Naive thymus-derived CD4-positive, alpha-beta T cell (primary cell): ENCODE data around the gene SCGB1C2. TPM values are rescaled to one million over a fixed set of nuclear protein-coding genes. Genes with fewer than 3 reads are reported as not detected.

Source experiments
- ATAC-seq: fragments of 150-1000 bp; cut with Tn5 transposase; 2 replicates; pipeline ENCODE4 v1.10.0; 2021; ENCODE audit warnings: mild to moderate bottlenecking, moderate library complexity
- CTCF ChIA-PET: fragments of 350-600 bp; sonication (Branson Sonifier 250); formaldehyde crosslinking; loops from one replicate; lab custom pipeline; 2021; ENCODE audit warnings: antibody characterized with exemption; lab: Charles Lee
- POLR2A ChIA-PET: fragments of 350-600 bp; sonication (Branson Sonifier 250); formaldehyde crosslinking; loops from one replicate; lab custom pipeline; 2021; ENCODE audit warnings: antibody characterized with exemption, inconsistent platforms; lab: Charles Lee
- DNase-seq, 9 donors: peaks; one replicate each; pipeline versions ENCODE4 v3.0.0 to v3.0.0-alpha.2; 2020 to 2022; ENCODE audit warnings: mixed read lengths in 1 of 9
- H3K27ac ChIP-seq: one replicate; pipeline ENCODE4 v1.7.0; 2013; ENCODE audit warnings: mild to moderate bottlenecking, low read depth, low read length, moderate library complexity
- H3K27me3 ChIP-seq, 2 donors: one replicate each; pipeline ENCODE4 v1.7.0; 2013; ENCODE audit warnings: low read length in 2 of 2, mild to moderate bottlenecking in 2 of 2, moderate library complexity in 2 of 2; ENCODE audit not compliant: control insufficient read depth in 2 of 2, insufficient read depth in 2 of 2
- H3K36me3 ChIP-seq, 3 experiments: 1 replicate in 2 of 3; 2 replicates in 1 of 3; pipeline ENCODE4 v1.7.0; 2013; ENCODE audit warnings: low read length in 3 of 3, mild to moderate bottlenecking in 3 of 3, moderate library complexity in 1 of 3; ENCODE audit not compliant: insufficient read depth in 3 of 3, control insufficient read depth in 2 of 3
- H3K4me1 ChIP-seq, 2 donors: one replicate each; pipeline ENCODE4 v1.7.0; 2013; ENCODE audit warnings: low read length in 2 of 2, mild to moderate bottlenecking in 2 of 2, moderate library complexity in 1 of 2; ENCODE audit not compliant: control insufficient read depth in 2 of 2, insufficient read depth in 2 of 2
- H3K4me3 ChIP-seq: 2 replicates; pipeline ENCODE4 v1.7.0; 2013; ENCODE audit warnings: mild to moderate bottlenecking, low read length
- H3K9me3 ChIP-seq, 3 experiments: 1 replicate in 2 of 3; 2 replicates in 1 of 3; pipeline ENCODE4 v1.7.0; 2013; ENCODE audit warnings: low read length in 3 of 3; ENCODE audit not compliant: control insufficient read depth in 2 of 3
- H3K27ac Mint-ChIP-seq, 9 donors: one replicate each; pipeline ENCODE4 v1.8.0; 2020 to 2022; ENCODE audit warnings: mixed read lengths in 9 of 9, mild to moderate bottlenecking in 8 of 9, moderate library complexity in 5 of 9, inconsistent platforms in 2 of 9
- H3K27me3 Mint-ChIP-seq, 5 donors: one replicate each; pipeline ENCODE4 v1.8.0; 2021 to 2022; ENCODE audit warnings: mixed read lengths in 5 of 5, mild to moderate bottlenecking in 1 of 5
- H3K36me3 Mint-ChIP-seq, 5 donors: one replicate each; pipeline ENCODE4 v1.8.0; 2020 to 2022; ENCODE audit warnings: mixed read lengths in 5 of 5, mild to moderate bottlenecking in 3 of 5, inconsistent platforms in 1 of 5
- H3K4me1 Mint-ChIP-seq, 7 donors: one replicate each; pipeline ENCODE4 v1.8.0; 2020 to 2022; ENCODE audit warnings: mixed read lengths in 7 of 7, mild to moderate bottlenecking in 3 of 7, inconsistent platforms in 1 of 7
- H3K4me3 Mint-ChIP-seq, 10 donors: one replicate each; pipeline ENCODE4 v1.8.0; 2020 to 2022; ENCODE audit warnings: mild to moderate bottlenecking in 10 of 10, mixed read lengths in 10 of 10, moderate library complexity in 6 of 10, inconsistent platforms in 2 of 10
- H3K9me3 Mint-ChIP-seq, 11 donors: one replicate each; pipeline ENCODE4 v1.8.0; 2020 to 2022; ENCODE audit warnings: mixed read lengths in 11 of 11, mild to moderate bottlenecking in 4 of 11, inconsistent platforms in 1 of 11, moderate library complexity in 1 of 11
- intact Hi-C, 2 donors: fragments of 100-400 bp; cut with micrococcal nuclease; formaldehyde crosslinking; loops; one replicate each; pipeline ENCODE4 v1.15.1; 2023
- polyA plus RNA-seq, 2 donors: library from polyadenylated mRNA; unstranded; fragments of 300-500 nt; fragmentation: Illumina TruSeq; gene quantifications; one replicate each; pipeline ENCODE4 v1.2.3, GENCODE V29; 2021
- total RNA-seq, 6 experiments: library from RNA in 5 of 6; stranded (reverse) in 5 of 6; gene quantifications; 1 replicate in 5 of 6; 2 replicates in 1 of 6; pipeline ENCODE4 v1.2.3 and lab custom pipeline; 2021 to 2026

SCGB1C2 gene
- total and polyA plus RNA-seq, 7 experiments from 2014 or later = not detected

DNA sequence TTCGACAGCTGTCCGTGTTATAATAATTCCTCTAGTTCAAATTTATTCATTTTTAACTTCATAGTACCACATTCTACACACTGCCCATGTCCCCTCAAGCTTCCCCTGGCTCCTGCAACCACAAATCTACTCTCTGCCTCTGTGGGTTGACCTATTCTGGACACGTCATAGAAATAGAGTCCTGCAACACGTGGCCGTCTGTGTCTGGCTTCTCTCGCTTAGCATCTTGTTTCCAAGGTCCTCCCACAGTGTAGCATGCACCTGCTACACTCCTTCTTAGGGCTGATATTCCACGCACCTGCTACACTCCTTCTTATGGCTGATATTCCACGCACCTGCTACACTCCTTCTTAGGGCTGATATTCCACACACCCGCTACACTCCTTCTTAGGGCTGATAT, 16.5 kb downstream of the SCGB1C2 start:
- Histone ChIP-seq H3K4me1 (no peaks in the 10 kb centered on the region), H3K4me3 (no peak overlapping the region), H3K27me3 (no peaks in the 10 kb centered on the region), H3K27ac (no peak overlapping the region), H3K36me3 (no peaks in the 10 kb centered on the region), H3K9me3 (no peaks in the 10 kb centered on the region)
- no peak for DNase-seq
- Mint-ChIP-seq H3K9me3 (no peaks in the 10 kb centered on the region), H3K4me3 (no peak overlapping the region), H3K4me1 (no peaks in the 10 kb centered on the region), H3K36me3 (no peaks in the 10 kb centered on the region), H3K27me3 (peaks cover 0 to 6% (median 2%) of the 10 kb centered on the region in 5 donors), H3K27ac (no peak overlapping the region)
- ChIA-PET CTCF (no interaction called here), POLR2A (no interaction called here)
- intact Hi-C loops = no loop called here
- no peak for ATAC-seq

- no peaks in the 10 kb centered on the region for H3K27me3 ChIP-seq
- no peaks in the 10 kb centered on the region for H3K4me1 ChIP-seq
- DNase-seq (no peak), ATAC-seq (no peak)
- intact Hi-C loops = no loop called here
- POLR2A ChIA-PET = no interaction called here
- no peaks in the 10 kb centered on the region for H3K36me3 Mint-ChIP-seq
- no peak overlapping the region for H3K4me3 ChIP-seq
- no peaks in the 10 kb centered on the region for H3K9me3 ChIP-seq
- H3K36me3 ChIP-seq = no peaks in the 10 kb centered on the region
- no peaks in the 10 kb centered on the region for H3K4me1 Mint-ChIP-seq
- CTCF ChIA-PET = no interaction called here
- H3K27ac Mint-ChIP-seq = no peak overlapping the region
- no peak overlapping the region for H3K4me3 Mint-ChIP-seq
- no peak overlapping the region for H3K27ac ChIP-seq
- peaks cover 0 to 4% (median 2%) of the 10 kb centered on the region in 5 donors for H3K27me3 Mint-ChIP-seq
- H3K9me3 Mint-ChIP-seq = no peaks in the 10 kb centered on the region
Observed at GRCh38 chr17:155576-155975, 18.2 kb downstream of the SCGB1C2 start.

DNA sequence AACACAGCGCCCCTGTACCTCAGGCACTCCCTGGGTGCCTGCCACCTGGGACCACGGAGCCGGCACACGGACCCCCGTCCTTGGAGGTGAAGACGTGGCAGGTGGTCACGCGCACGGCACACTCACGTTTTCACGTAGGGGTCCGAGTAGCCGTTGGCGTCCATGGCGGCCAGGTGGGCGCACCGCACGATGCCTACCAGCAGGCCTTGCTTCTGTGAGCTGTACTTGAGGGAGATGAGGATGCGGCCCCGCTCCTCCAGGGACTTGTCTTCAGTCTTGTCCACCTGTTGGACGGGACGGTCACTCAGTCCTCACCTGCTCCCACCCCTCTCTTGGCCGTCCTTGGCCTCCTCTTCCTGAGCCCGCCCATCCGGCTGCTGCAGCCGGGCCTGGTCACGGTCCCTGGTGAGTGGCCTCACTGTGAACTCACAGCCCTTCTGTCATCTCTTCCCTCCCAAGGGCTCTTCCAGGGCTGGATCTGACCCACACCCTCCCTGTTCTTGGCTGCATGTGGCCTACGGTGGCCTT, 18.8 kb downstream of the SCGB1C2 start:
- Mint-ChIP-seq H3K36me3 (no peaks in the 10 kb centered on the region), H3K9me3 (no peaks in the 10 kb centered on the region), H3K27ac (no peak overlapping the region), H3K27me3 (peaks cover 0 to 6% (median 0%) of the 10 kb centered on the region in 5 donors), H3K4me1 (no peaks in the 10 kb centered on the region), H3K4me3 (no peak overlapping the region)
- intact Hi-C loops = no loop called here
- no peak for DNase-seq
- no peak for ATAC-seq
- H3K9me3 ChIP-seq = no peaks in the 10 kb centered on the region
- H3K27me3 ChIP-seq = no peaks in the 10 kb centered on the region
- H3K27ac ChIP-seq = no peak overlapping the region
- no peaks in the 10 kb centered on the region for H3K36me3 ChIP-seq
- H3K4me1 ChIP-seq = no peaks in the 10 kb centered on the region
- ChIA-PET CTCF (no interaction called here), POLR2A (no interaction called here)
- no peak overlapping the region for H3K4me3 ChIP-seq

DNA sequence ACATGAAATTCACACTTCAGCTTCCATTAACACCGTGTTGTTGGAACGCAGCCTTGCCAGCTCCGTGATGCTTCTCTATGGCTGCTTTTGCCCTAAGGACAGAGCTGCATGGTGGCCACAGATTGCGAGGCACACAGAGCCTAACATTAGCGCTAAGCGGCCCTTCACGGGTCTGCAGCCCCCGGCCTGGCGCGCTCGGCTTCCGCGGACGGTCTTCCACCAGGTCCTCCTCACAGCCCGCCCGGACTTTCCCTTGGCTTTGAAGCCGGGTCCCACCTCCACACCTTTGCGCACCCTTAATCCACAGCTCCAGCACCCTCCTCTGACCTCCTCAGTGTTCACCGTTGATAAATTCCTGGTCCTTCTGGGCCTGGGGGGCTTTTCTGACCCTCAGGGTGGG, 19.6 kb downstream of the SCGB1C2 start:
- CTCF ChIA-PET = no interaction called here
- Histone ChIP-seq H3K4me1 (no peaks in the 10 kb centered on the region), H3K36me3 (no peaks in the 10 kb centered on the region), H3K27me3 (no peaks in the 10 kb centered on the region), H3K9me3 (no peaks in the 10 kb centered on the region), H3K27ac (no peak overlapping the region), H3K4me3 (no peak overlapping the region)
- Mint-ChIP-seq H3K4me3 (no peak overlapping the region), H3K27ac (no peak overlapping the region), H3K27me3 (peaks cover 0 to 9% (median 0%) of the 10 kb centered on the region in 5 donors), H3K4me1 (no peaks in the 10 kb centered on the region), H3K9me3 (no peaks in the 10 kb centered on the region), H3K36me3 (no peaks in the 10 kb centered on the region)
- ATAC-seq = no peak
- intact Hi-C loops = no loop called here
- POLR2A ChIA-PET = no interaction called here
- DNase-seq = no peak

DNA sequence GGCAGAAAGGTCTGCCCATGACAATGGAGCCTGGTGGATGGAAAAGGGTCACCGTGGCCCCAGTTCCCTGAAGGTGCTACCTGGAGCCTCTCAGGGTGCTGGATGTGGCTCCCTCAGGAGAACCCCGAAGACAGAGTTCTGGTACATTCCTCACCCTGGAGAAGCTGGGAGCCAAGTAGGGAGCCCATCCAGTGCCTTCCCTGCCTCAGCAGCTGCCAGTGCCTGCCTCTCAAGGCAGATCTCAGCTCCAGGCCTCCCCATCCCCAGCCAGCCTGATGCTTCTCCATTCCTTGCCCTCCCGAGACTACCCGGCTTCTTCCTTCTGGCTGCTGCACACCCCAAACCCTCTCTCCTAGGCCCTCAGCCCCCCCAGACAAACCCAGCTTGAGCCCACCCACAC, 20.5 kb downstream of the SCGB1C2 start:
- Mint-ChIP-seq H3K36me3 (no peaks in the 10 kb centered on the region), H3K27me3 (peaks cover 0 to 14% (median 0%) of the 10 kb centered on the region in 5 donors), H3K27ac (no peak overlapping the region), H3K9me3 (no peaks in the 10 kb centered on the region), H3K4me1 (no peaks in the 10 kb centered on the region), H3K4me3 (no peak overlapping the region)
- CTCF ChIA-PET = no interaction called here
- H3K4me3 ChIP-seq = no peak overlapping the region
- H3K27ac ChIP-seq = no peak overlapping the region
- H3K36me3 ChIP-seq = no peaks in the 10 kb centered on the region
- H3K4me1 ChIP-seq = no peaks in the 10 kb centered on the region
- intact Hi-C loops = no loop called here
- no peaks in the 10 kb centered on the region for H3K27me3 ChIP-seq
- ATAC-seq = no peak
- no peaks in the 10 kb centered on the region for H3K9me3 ChIP-seq
- no peak for DNase-seq
- POLR2A ChIA-PET = no interaction called here

DNA sequence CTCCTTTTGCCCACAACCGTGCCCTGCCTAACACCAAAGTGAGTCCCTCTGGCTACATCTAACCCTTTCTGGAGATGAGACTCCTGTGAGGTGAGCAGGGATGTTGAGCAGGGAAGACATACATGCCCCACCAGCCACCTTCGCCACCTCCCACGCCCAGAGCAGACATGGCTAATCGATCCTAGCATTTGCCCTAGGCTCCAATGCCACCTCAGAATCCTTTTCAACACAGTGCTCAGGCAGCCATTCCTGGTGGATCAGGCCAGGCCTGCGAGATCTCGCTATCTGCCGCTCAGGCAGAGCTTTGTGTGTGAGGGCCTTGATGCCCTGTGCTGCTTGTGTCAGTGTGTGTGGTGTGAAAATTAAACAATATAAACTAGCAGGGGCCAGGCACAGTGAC, 21.0 kb downstream of the SCGB1C2 start:
- Mint-ChIP-seq H3K27me3 (peaks cover 0 to 14% (median 0%) of the 10 kb centered on the region in 5 donors), H3K4me1 (no peaks in the 10 kb centered on the region), H3K4me3 (no peak overlapping the region), H3K36me3 (no peaks in the 10 kb centered on the region), H3K9me3 (no peaks in the 10 kb centered on the region), H3K27ac (peak overlapping the region in 1 of 9 donors; percentile 30)
- Histone ChIP-seq H3K27ac (no peak overlapping the region), H3K4me3 (no peak overlapping the region), H3K4me1 (no peaks in the 10 kb centered on the region), H3K36me3 (no peaks in the 10 kb centered on the region), H3K9me3 (no peaks in the 10 kb centered on the region), H3K27me3 (no peaks in the 10 kb centered on the region)
- ATAC-seq = no peak
- intact Hi-C loops = no loop called here
- ChIA-PET CTCF (no interaction called here), POLR2A (no interaction called here)
- DNase-seq = no peak

- H3K4me1 Mint-ChIP-seq = peaks cover 0 to 3% (median 0%) of the 10 kb centered on the region in 7 donors
- Histone ChIP-seq H3K9me3 (no peaks in the 10 kb centered on the region), H3K4me3 (no peak overlapping the region), H3K27ac (no peak overlapping the region), H3K4me1 (no peaks in the 10 kb centered on the region), H3K36me3 (no peaks in the 10 kb centered on the region), H3K27me3 (no peaks in the 10 kb centered on the region)
- peak overlapping the region in 1 of 9 donors; percentile 62 for H3K27ac Mint-ChIP-seq
- intact Hi-C loops = no loop called here
- no peaks in the 10 kb centered on the region for H3K36me3 Mint-ChIP-seq
- peaks cover 0 to 14% (median 0%) of the 10 kb centered on the region in 5 donors for H3K27me3 Mint-ChIP-seq
- ChIA-PET CTCF (no interaction called here), POLR2A (no interaction called here)
- ATAC-seq (no peak), DNase-seq (no peak)
- no peak overlapping the region for H3K4me3 Mint-ChIP-seq
- H3K9me3 Mint-ChIP-seq = no peaks in the 10 kb centered on the region
Observed at GRCh38 chr17:159609-160008, 22.2 kb downstream of the SCGB1C2 start.
